Endometrium (tissue), 2 donors: ENCODE measurements around the gene USP1.

ENCODE experiments used
- FAIRE-seq: peaks from 2 replicates; lab custom pipeline; 2012; peaks lifted over from hg19 to GRCh38; lab: Jason Lieb, UNC
- donor health status: control.
- donor health status: control.

Gene USP1

GRCh38 chr1:62428351-62428750 lies 8.5 kb upstream of the USP1 start:
- no peak for FAIRE-seq

GRCh38 chr1:62429581-62429980 lies 7.3 kb upstream of the USP1 start:
- no peak for FAIRE-seq

GRCh38 chr1:62433861-62434617 lies 2.8 kb upstream of the USP1 start:
- no peak for FAIRE-seq

GRCh38 chr1:62434618-62435001 lies 2.2 kb upstream of the USP1 start:
- FAIRE-seq: no peak

- no peak for FAIRE-seq
Measured at GRCh38 chr1:62435231-62436038, 1.4 kb upstream of the USP1 start.

- FAIRE-seq: no peak
Measured at GRCh38 chr1:62436039-62436465, 797 bp upstream of the USP1 start.

- no peak for FAIRE-seq
Measured at GRCh38 chr1:62437273-62437940, 558 bp downstream of the USP1 start.

GRCh38 chr1:62438163-62438562 lies 1.3 kb downstream of the USP1 start:
- FAIRE-seq: no peak

GRCh38 chr1:62439652-62440371 lies 3.0 kb downstream of the USP1 start:
- no peak for FAIRE-seq

GRCh38 chr1:62444701-62445100 lies 7.9 kb downstream of the USP1 start:
- no peak for FAIRE-seq

- FAIRE-seq: no peak
Measured at GRCh38 chr1:62448221-62448933, 11.5 kb downstream of the USP1 start.

- no peak for FAIRE-seq
Measured at GRCh38 chr1:62450301-62450700, 13.5 kb downstream of the USP1 start.

GRCh38 chr1:62452951-62453350 lies 16.1 kb downstream of the USP1 start:
- FAIRE-seq: no peak

- no peak for FAIRE-seq
Measured at GRCh38 chr1:62457955-62458354, 21.1 kb downstream of the USP1 start.

GRCh38 chr1:62462370-62462769 lies 25.5 kb downstream of the USP1 start:
- no peak for FAIRE-seq

- FAIRE-seq: no peak
Measured at GRCh38 chr1:62467092-62467491, 30.2 kb downstream of the USP1 start.

- no peak for FAIRE-seq
Measured at GRCh38 chr1:62476525-62477219, 39.8 kb downstream of the USP1 start.

- no peak for FAIRE-seq
Measured at GRCh38 chr1:62481681-62482080, 44.8 kb downstream of the USP1 start.

- no peak for FAIRE-seq
Measured at GRCh38 chr1:62484824-62485468, 48.1 kb downstream of the USP1 start.

GRCh38 chr1:62487956-62488355 lies 51.1 kb downstream of the USP1 start:
- no peak for FAIRE-seq

GRCh38 chr1:62492521-62492920 lies 55.7 kb downstream of the USP1 start:
- no peak for FAIRE-seq
